H1 (cell line): ENCODE data around the gene ARMC6. TPM values are rescaled to one million over a fixed set of nuclear protein-coding genes. Genes with fewer than 3 reads are reported as not detected.
A peak's percentile ranks its signal among the peaks of the same experiment; 100 is the strongest.

ENCODE experiments used
- CTCF ChIA-PET: fragments of 300-600 bp; sonication (Branson Sonifier 250); formaldehyde crosslinking; loops from one replicate; lab custom pipeline; 2021; ENCODE audit not compliant: partially characterized antibody; lab: Charles Lee
- POLR2A ChIA-PET: fragments of 300-600 bp; sonication (Branson Sonifier 250); formaldehyde crosslinking; loops from one replicate; lab custom pipeline; 2021; ENCODE audit warnings: inconsistent platforms; ENCODE audit not compliant: partially characterized antibody; lab: Charles Lee
- DNase-seq, 2 experiments: peaks; one replicate each; pipeline versions ENCODE4 v3.0.0 to v3.0.0-alpha.2; 2010 to 2022; ENCODE audit warnings: low spot score in 2 of 2, low read depth in 1 of 2, mixed read lengths in 1 of 2
- FAIRE-seq: peaks from 2 replicates; lab custom pipeline; 2011; peaks lifted over from hg19 to GRCh38; lab: Jason Lieb, UNC
- H2AFZ ChIP-seq: 2 replicates; pipeline ENCODE4 v1.8.1; 2012; ENCODE audit warnings: low read length, inconsistent platforms
- H2AK5ac ChIP-seq: 2 replicates; pipeline ENCODE4 v1.6.1; 2013; ENCODE audit warnings: low read depth, low read length
- H2BK120ac ChIP-seq: replicated peaks from 2 replicates; pipeline ENCODE3; 2013; ENCODE audit warnings: low read depth, low read length, inconsistent platforms
- H2BK12ac ChIP-seq: 2 replicates; pipeline ENCODE4 v1.6.1; 2013; ENCODE audit warnings: low read depth, low read length
- H2BK15ac ChIP-seq: 2 replicates; pipeline ENCODE4 v1.6.1; 2013; ENCODE audit warnings: low read length
- H2BK20ac ChIP-seq: 2 replicates; pipeline ENCODE4 v1.6.1; 2013; ENCODE audit warnings: low read length
- H2BK5ac ChIP-seq: 2 replicates; pipeline ENCODE4 v1.6.1; 2013; ENCODE audit warnings: low read depth, low read length
- H3K14ac ChIP-seq: 2 replicates; pipeline ENCODE4 v1.6.1; 2013; ENCODE audit warnings: inconsistent platforms; ENCODE audit not compliant: insufficient read length
- H3K18ac ChIP-seq: 2 replicates; pipeline ENCODE4 v1.6.1; 2013; ENCODE audit warnings: low read length; ENCODE audit errors: extremely low read depth
- H3K23ac ChIP-seq: 2 replicates; pipeline ENCODE4 v1.6.1; 2013; ENCODE audit warnings: inconsistent platforms; ENCODE audit not compliant: insufficient read length
- H3K23me2 ChIP-seq: 2 replicates; pipeline ENCODE4 v1.6.1; 2013; ENCODE audit warnings: low read depth, low read length
- H3K27ac ChIP-seq: 2 replicates; pipeline ENCODE4 v1.6.1; 2011; ENCODE audit warnings: low read depth, low read length, inconsistent platforms
- H3K27me3 ChIP-seq, 4 experiments: replicated peaks in 1 of 4; 1 replicate in 1 of 4; 2 replicates in 3 of 4; pipeline versions ENCODE4 v1.6.1 to v1.8.1; 2011 to 2013; ENCODE audit warnings: low read length in 3 of 4, mild to moderate bottlenecking in 3 of 4, inconsistent platforms in 2 of 4, mixed read lengths in 2 of 4, moderate library complexity in 1 of 4; ENCODE audit not compliant: control insufficient read depth in 3 of 4, insufficient read depth in 3 of 4; ENCODE audit errors: extremely low read depth in 1 of 4
- H3K36me3 ChIP-seq, 4 experiments: 2 replicates each; pipeline versions ENCODE4 v1.6.1 to v1.8.1; 2011 to 2013; ENCODE audit warnings: mild to moderate bottlenecking in 4 of 4, low read length in 3 of 4, moderate library complexity in 2 of 4, control low read depth in 1 of 4, inconsistent platforms in 1 of 4; ENCODE audit not compliant: insufficient read depth in 4 of 4, control insufficient read depth in 2 of 4
- H3K4ac ChIP-seq: replicated peaks from 2 replicates; pipeline ENCODE3; 2013; ENCODE audit warnings: low read length, low read depth, mixed read lengths, inconsistent platforms; ENCODE audit not compliant: insufficient read length
- H3K4me1 ChIP-seq, 4 experiments: replicated peaks in 1 of 4; 1 replicate in 1 of 4; 2 replicates in 3 of 4; pipeline versions ENCODE4 v1.6.1 to v1.8.1; 2011 to 2013; ENCODE audit warnings: low read length in 3 of 4, inconsistent platforms in 2 of 4, mixed read lengths in 1 of 4; ENCODE audit not compliant: insufficient read depth in 4 of 4, control insufficient read depth in 3 of 4
- H3K4me2 ChIP-seq, 2 experiments: 2 replicates each; pipeline versions ENCODE4 v1.6.1 to v1.8.1; 2011 to 2013; ENCODE audit warnings: low read depth in 2 of 2, low read length in 2 of 2, control low read depth in 1 of 2, inconsistent platforms in 1 of 2, mild to moderate bottlenecking in 1 of 2; ENCODE audit not compliant: insufficient read depth in 1 of 2
- H3K4me3 ChIP-seq, 4 experiments: fragments of 200-600, 300-600 bp in 1 of 4; sonication (generic), shearing (Covaris generic), sonication (Bioruptor Twin) in 1 of 4; 2 replicates each; pipeline versions ENCODE4 v1.5.1 to v1.8.1; 2011 to 2016; ENCODE audit warnings: low read length in 4 of 4, low read depth in 3 of 4, control low read depth in 2 of 4, inconsistent platforms in 2 of 4, mild to moderate bottlenecking in 2 of 4, mixed read lengths in 1 of 4, moderate library complexity in 1 of 4; ENCODE audit not compliant: insufficient read depth in 2 of 4; ENCODE audit errors: extremely low read depth in 1 of 4
- H3K56ac ChIP-seq: replicated peaks from 2 replicates; pipeline ENCODE3; 2013; ENCODE audit warnings: low read depth, mild to moderate bottlenecking, mixed read lengths, low read length, inconsistent platforms; ENCODE audit not compliant: insufficient read length
- H3K79me1 ChIP-seq: 2 replicates; pipeline ENCODE4 v1.6.1; 2013; ENCODE audit warnings: low read depth, low read length, control low read depth
- H3K79me2 ChIP-seq, 2 experiments: 2 replicates each; pipeline versions ENCODE4 v1.6.1 to v1.8.1; 2012 to 2013; ENCODE audit warnings: low read length in 2 of 2, mild to moderate bottlenecking in 2 of 2, inconsistent platforms in 1 of 2; ENCODE audit not compliant: insufficient read depth in 2 of 2, control insufficient read depth in 1 of 2
- H3K9ac ChIP-seq, 4 experiments: replicated peaks in 1 of 4; 1 replicate in 1 of 4; 2 replicates in 3 of 4; pipeline versions ENCODE4 v1.6.1 to v1.8.1; 2011 to 2013; ENCODE audit warnings: low read depth in 3 of 4, low read length in 3 of 4, control low read depth in 2 of 4, mild to moderate bottlenecking in 2 of 4, moderate library complexity in 2 of 4, inconsistent platforms in 1 of 4; ENCODE audit errors: extremely low read depth in 1 of 4
- H3K9me3 ChIP-seq, 2 experiments: 2 replicates each; pipeline versions ENCODE4 v1.6.1 to v1.8.1; 2012 to 2013; ENCODE audit warnings: mild to moderate bottlenecking in 2 of 2, moderate library complexity in 2 of 2, control low read depth in 1 of 2, inconsistent platforms in 1 of 2, low read depth in 1 of 2, low read length in 1 of 2, mixed read lengths in 1 of 2; ENCODE audit not compliant: insufficient read depth in 2 of 2
- H4K20me1 ChIP-seq, 2 experiments: replicated peaks in 1 of 2; 2 replicates each; pipeline versions ENCODE3 to v1.8.1; 2011 to 2013; ENCODE audit warnings: inconsistent platforms in 2 of 2, low read length in 2 of 2, mild to moderate bottlenecking in 1 of 2; ENCODE audit not compliant: insufficient read depth in 2 of 2, control insufficient read depth in 1 of 2
- H4K5ac ChIP-seq: 2 replicates; pipeline ENCODE4 v1.6.1; 2013; ENCODE audit warnings: low read length, low read depth, mixed read lengths, inconsistent platforms; ENCODE audit not compliant: insufficient read length
- H4K8ac ChIP-seq: 2 replicates; pipeline ENCODE4 v1.8.0; 2013; ENCODE audit warnings: mild to moderate bottlenecking, moderate library complexity, low read length, inconsistent platforms; ENCODE audit not compliant: insufficient read depth; ENCODE audit errors: extremely low read depth
- H4K91ac ChIP-seq: replicated peaks from 2 replicates; pipeline ENCODE3; 2013; ENCODE audit warnings: low read length, mixed read lengths, inconsistent platforms; ENCODE audit not compliant: insufficient read length
- BRCA1 ChIP-seq: IDR thresholded peaks from 2 replicates; pipeline ENCODE4 v1.6.1; 2012; ENCODE audit warnings: low read depth, low read length, improper control_type of control experiment
- CHD1 ChIP-seq: IDR thresholded peaks from 2 replicates; pipeline ENCODE4 v1.6.1; 2012; ENCODE audit warnings: low read depth, low read length, improper control_type of control experiment
- CHD2 ChIP-seq: IDR thresholded peaks from 2 replicates; pipeline ENCODE4 v1.6.1; 2012; ENCODE audit warnings: low read length, improper control_type of control experiment
- CREB1 ChIP-seq: IDR thresholded peaks from 2 replicates; pipeline ENCODE4 v1.6.1; 2012; ENCODE audit warnings: inconsistent platforms
- E2F6 ChIP-seq: IDR thresholded peaks from 2 replicates; pipeline ENCODE4 v1.6.1; 2012; ENCODE audit warnings: inconsistent platforms
- HDAC6 ChIP-seq: IDR thresholded peaks from one replicate; pipeline ENCODE4 v1.7.1; 2012; ENCODE audit warnings: low read depth, mild to moderate bottlenecking, inconsistent platforms, low read length, moderate library complexity
- MAX ChIP-seq: IDR thresholded peaks from 2 replicates; pipeline ENCODE4 v1.6.1; 2012; ENCODE audit warnings: inconsistent platforms
- NANOG ChIP-seq: IDR thresholded peaks from 2 replicates; pipeline ENCODE4 v1.6.1; 2011; ENCODE audit warnings: low read length, low read depth, mild to moderate bottlenecking, inconsistent platforms; ENCODE audit not compliant: insufficient read depth, poor library complexity, severe bottlenecking
- POLR2A ChIP-seq, 2 experiments: IDR thresholded peaks; 1 replicate in 1 of 2; 2 replicates in 1 of 2; pipeline ENCODE4 v1.6.1; 2011; ENCODE audit warnings: low read depth in 2 of 2, low read length in 2 of 2, mild to moderate bottlenecking in 2 of 2; ENCODE audit errors: control extremely low read depth in 1 of 2
- SIN3A ChIP-seq, 2 experiments: IDR thresholded peaks in 1 of 2; conservative IDR thresholded peaks in 1 of 2; 2 replicates each; pipeline ENCODE4 v1.6.1; 2011 to 2012; ENCODE audit warnings: low read length in 2 of 2, improper control_type of control experiment in 1 of 2, low read depth in 1 of 2, mild to moderate bottlenecking in 1 of 2
- WGBS, 2 experiments: shearing (Covaris generic) in 1 of 2; methylation state at CpG; one replicate each; pipeline versions ENCODE4 v1.1.6 to v1.1.7; 2013 to 2015; ENCODE audit warnings: low lambda C conversion rate in 2 of 2, mixed read lengths in 2 of 2, inconsistent platforms in 1 of 2, low coverage in 1 of 2, missing lambda C conversion rate in 1 of 2; ENCODE audit not compliant: insufficient replicate concordance in 2 of 2, insufficient coverage in 1 of 2, insufficient read length in 1 of 2; ENCODE audit errors: extremely low coverage in 1 of 2, missing lambda C conversion rate in 1 of 2; 5-methylcytosine and 5-hydroxymethylcytosine counted together
- polyA plus RNA-seq, 7 experiments: library from polyadenylated mRNA; depleted of rRNA in 3 of 7; stranded (reverse) in 5 of 7; unstranded in 2 of 7; fragments of >200 nt in 5 of 7; fragments of 200-250 nt in 2 of 7; gene quantifications; 1 replicate in 5 of 7; 2 replicates in 1 of 7; 4 replicates in 1 of 7; pipeline versions ENCODE4 v1.2.1 to v1.2.3, GENCODE V29; 2011 to 2013; ENCODE audit warnings: missing spikeins in 2 of 7, mixed read lengths in 2 of 7
- total RNA-seq: library from RNA; stranded (reverse); fragmentation: NEBNext Ultra II Directional; extraction: Animal tissue kit (Norgen Biotek cat#: 25700); gene quantifications from 2 replicates; pipeline ENCODE4 v1.2.1, GENCODE V29; 2021

Gene ARMC6
- total and polyA plus RNA-seq, 2 of the 8 experiments (the other 6 are each of a cell fraction or from before 2014, with no cell fraction given) = 67.1 to 68.3 TPM

- Histone ChIP-seq H3K36me3 (no peaks in the 10 kb centered on the region), H2BK15ac (0 out of 2 replicates have a peak within 1 kb of the TSS, but pooled peaks have one; percentile 31), H3K4me3 (peak within 1 kb of the TSS; percentile 43 to 67 (median 55)), H2BK5ac (peak within 1 kb of the TSS; percentile 47; the same call in 1 of the 2 replicates), H4K91ac (peak within 1 kb of the TSS; percentile 5), H3K4ac (peak within 1 kb of the TSS; percentile 9), H3K23ac (no peak within 1 kb of the TSS), H3K4me1 (peaks cover 0 to 7% (median 5%) of the 10 kb centered on the region in 4 experiments; a peak in 5 of 7 replicates), H3K23me2 (peaks cover 6% of the 10 kb centered on the region), H3K18ac (no peak within 1 kb of the TSS), H3K79me1 (no peaks in the 10 kb centered on the region), H3K9me3 (no peaks in the 10 kb centered on the region), H4K8ac (no peak within 1 kb of the TSS), H4K20me1 (peaks cover 2 to 7% of the 10 kb centered on the region in 2 experiments), H2BK120ac (no peak within 1 kb of the TSS), H3K9ac (peak within 1 kb of the TSS in 3 of 4 experiments; percentile 26 to 59 (median 58); a peak in 4 of 7 replicates), H3K79me2 (no peaks in the 10 kb centered on the region), H3K14ac (no peak within 1 kb of the TSS), H2BK12ac (no peak within 1 kb of the TSS), H2AK5ac (peak within 1 kb of the TSS; percentile 28; the same call in 1 of the 2 replicates), H3K4me2 (peak within 1 kb of the TSS; percentile 72 to 92), H2AFZ (peak within 1 kb of the TSS; percentile 90), H2BK20ac (no peak within 1 kb of the TSS), H4K5ac (no peak within 1 kb of the TSS), H3K27ac (peak within 1 kb of the TSS; percentile 43; the same call in 1 of the 2 replicates), H3K27me3 (peaks cover 0 to 38% (median 29%) of the 10 kb centered on the region in 4 experiments; a peak in 6 of 7 replicates), H3K56ac (peak within 1 kb of the TSS; percentile 51)
- DNase-seq (peak; percentile 99 to 100), FAIRE-seq (peak; percentile 68)
- CTCF ChIA-PET = interaction anchor here (1.3 to 3.7 kb wide), 8 partner anchors 9 to 82 kb away, joined by 3 to 23 read pairs (median 3); no protein-coding TSS in a partner anchor
- POLR2A ChIA-PET = interaction anchor here (0.7 to 5.1 kb wide), 14 partner anchors 9 to 161 kb away, joined by 3 to 31 read pairs (median 4); no protein-coding TSS in a partner anchor
- 6% methylated on average over 51 of the region's 77 CpGs; no CpG with 5 or more reads in 1 of the 2 experiments for WGBS, 2 experiments
- TF ChIP-seq NANOG (peak; percentile 46), CREB1 (peak; percentile 63), SIN3A (conservative IDR thresholded peaks at IDR 0.05 in 1 of 2, IDR thresholded peaks at IDR 0.05 in 1 of 2; ENCODE audit: low read depth in 1 of 2, low read length in 2 of 2) (peak in 1 of 2 experiments; percentile 11; a peak in 1 of 4 replicates), MAX (0 out of 2 replicates have a peak, but pooled peaks have one; percentile 26), CHD1 (no peak), BRCA1 (no peak), E2F6 (peak; percentile 71), CHD2 (peak; percentile 90), POLR2A (IDR thresholded peaks at IDR 0.05; ENCODE audit: control extremely low read depth in 1 of 2, low read depth in 2 of 2, low read length in 2 of 2) (peak; percentile 60 to 74), HDAC6 (no peak)
Observed at GRCh38 chr19:19063183-19064097, 30.0 kb downstream of the ARMC6 start, which contains the start of gene SLC25A42. Gene SLC25A42 (plus strand): TSS chr19:19063994. CDS start chr19:19096125, 32,131 bp downstream.
